Astrocyte (in vitro differentiated cells and primary cell): ENCODE measurements around the gene BNIP5. TPM values are rescaled to one million over a fixed set of nuclear protein-coding genes. Genes with fewer than 3 reads are reported as not detected.

Experiments used
- DNase-seq: peaks from one replicate; pipeline ENCODE4 v3.0.0-alpha.2; 2010; ENCODE audit warnings: low read depth
- FAIRE-seq: peaks from 2 replicates; lab custom pipeline; 2011; peaks lifted over from hg19 to GRCh38; lab: Jason Lieb, UNC
- H2AFZ ChIP-seq: 2 replicates; pipeline ENCODE4 v1.6.0; 2012; ENCODE audit warnings: low read depth, low read length, inconsistent platforms
- H3K27ac ChIP-seq: 2 replicates; pipeline ENCODE4 v1.5.1; 2011; ENCODE audit warnings: low read depth, low read length, inconsistent platforms
- H3K27me3 ChIP-seq: 2 replicates; pipeline ENCODE4 v1.6.0; 2011; ENCODE audit warnings: low read length, inconsistent platforms; ENCODE audit not compliant: insufficient read depth
- H3K36me3 ChIP-seq: 2 replicates; pipeline ENCODE4 v1.5.1; 2011; ENCODE audit warnings: low read length, inconsistent platforms; ENCODE audit not compliant: insufficient read depth
- H3K4me1 ChIP-seq: 2 replicates; pipeline ENCODE4 v1.5.1; 2011; ENCODE audit warnings: low read length, inconsistent platforms; ENCODE audit not compliant: insufficient read depth
- H3K4me2 ChIP-seq: 2 replicates; pipeline ENCODE4 v1.6.0; 2012; ENCODE audit warnings: low read length, inconsistent platforms
- H3K4me3 ChIP-seq: 2 replicates; pipeline ENCODE4 v1.5.1; 2011; ENCODE audit warnings: low read depth, mild to moderate bottlenecking, low read length, inconsistent platforms; ENCODE audit not compliant: insufficient read depth
- H3K79me2 ChIP-seq: 2 replicates; pipeline ENCODE4 v1.6.0; 2012; ENCODE audit warnings: mild to moderate bottlenecking, low read length, inconsistent platforms; ENCODE audit not compliant: insufficient read depth
- H3K9ac ChIP-seq: 2 replicates; pipeline ENCODE4 v1.6.0; 2012; ENCODE audit warnings: mild to moderate bottlenecking, low read length, inconsistent platforms
- H3K9me3 ChIP-seq: 2 replicates; pipeline ENCODE4 v1.5.1; 2012; ENCODE audit warnings: low read depth, mild to moderate bottlenecking, low read length, inconsistent platforms; ENCODE audit not compliant: insufficient read depth
- H4K20me1 ChIP-seq: 2 replicates; pipeline ENCODE4 v1.6.0; 2012; ENCODE audit warnings: low read length, inconsistent platforms; ENCODE audit not compliant: insufficient read depth
- H3K27ac Mint-ChIP-seq: one replicate; pipeline ENCODE4 v1.8.0; 2021; ENCODE audit warnings: mild to moderate bottlenecking, mixed read lengths; ENCODE audit not compliant: unreplicated experiment
- H3K27me3 Mint-ChIP-seq: one replicate; pipeline ENCODE4 v1.8.0; 2021; ENCODE audit warnings: low read depth, mixed read lengths; ENCODE audit not compliant: unreplicated experiment
- H3K36me3 Mint-ChIP-seq: one replicate; pipeline ENCODE4 v1.8.0; 2021; ENCODE audit warnings: low read depth, mixed read lengths; ENCODE audit not compliant: unreplicated experiment
- H3K4me1 Mint-ChIP-seq: one replicate; pipeline ENCODE4 v1.8.0; 2021; ENCODE audit warnings: low read depth, mixed read lengths; ENCODE audit not compliant: unreplicated experiment
- H3K4me3 Mint-ChIP-seq: one replicate; pipeline ENCODE4 v1.8.0; 2021; ENCODE audit warnings: mild to moderate bottlenecking, moderate library complexity, mixed read lengths; ENCODE audit not compliant: unreplicated experiment
- H3K9me3 Mint-ChIP-seq: one replicate; pipeline ENCODE4 v1.8.0; 2021; ENCODE audit warnings: mild to moderate bottlenecking, mixed read lengths; ENCODE audit not compliant: unreplicated experiment
- CTCF ChIP-seq: IDR thresholded peaks from 2 replicates; pipeline ENCODE4 v1.5.1; 2011; ENCODE audit warnings: low read depth, mild to moderate bottlenecking, inconsistent platforms, low read length, moderate library complexity; ENCODE audit not compliant: insufficient read depth
- EZH2 ChIP-seq: IDR thresholded peaks from 2 replicates; pipeline ENCODE4 v1.6.1; 2012; ENCODE audit warnings: mild to moderate bottlenecking, low read length, inconsistent platforms; ENCODE audit not compliant: insufficient read depth
- total RNA-seq: library from RNA; stranded (reverse); gene quantifications from 2 replicates; pipeline ENCODE4 v1.2.1, GENCODE V29; 2021

Gene BNIP5
- total RNA-seq, 1 donor from 2014 or later: not detected

GRCh38 chr6:36329798-36330291 is 6.8 kb downstream of the BNIP5 start:
- Mint-ChIP-seq H3K9me3 (peaks cover 6% of the 10 kb centered on the region), H3K27me3 (peaks cover 28% of the 10 kb centered on the region), H3K27ac (no peak overlapping the region), H3K4me1 (peaks cover 17% of the 10 kb centered on the region), H3K36me3 (no peaks in the 10 kb centered on the region), H3K4me3 (no peak overlapping the region)
- TF ChIP-seq CTCF (no peak), EZH2 (no peak)
- no peak overlapping the region for H2AFZ ChIP-seq
- no peak overlapping the region for H3K4me2 ChIP-seq
- H3K27ac ChIP-seq: no peak overlapping the region
- no peaks in the 10 kb centered on the region for H3K79me2 ChIP-seq
- H3K4me1 ChIP-seq: no peaks in the 10 kb centered on the region
- no peak for FAIRE-seq
- H3K4me3 ChIP-seq: no peak overlapping the region
- peaks cover 68% of the 10 kb centered on the region for H3K27me3 ChIP-seq
- no peaks in the 10 kb centered on the region for H3K9me3 ChIP-seq
- H3K9ac ChIP-seq: no peak overlapping the region
- no peaks in the 10 kb centered on the region for H3K36me3 ChIP-seq
- no peak for DNase-seq
- no peaks in the 10 kb centered on the region for H4K20me1 ChIP-seq

- DNase-seq (no peak), FAIRE-seq (no peak)
- Histone ChIP-seq H3K27me3 (peaks cover 56% of the 10 kb centered on the region), H3K27ac (no peak overlapping the region), H3K36me3 (no peaks in the 10 kb centered on the region), H4K20me1 (no peaks in the 10 kb centered on the region), H3K79me2 (no peaks in the 10 kb centered on the region), H3K4me2 (no peak overlapping the region), H3K4me1 (no peaks in the 10 kb centered on the region), H2AFZ (no peak overlapping the region), H3K4me3 (no peak overlapping the region), H3K9ac (no peak overlapping the region), H3K9me3 (no peaks in the 10 kb centered on the region)
- Mint-ChIP-seq H3K36me3 (no peaks in the 10 kb centered on the region), H3K4me1 (peaks cover 6% of the 10 kb centered on the region), H3K27ac (no peak overlapping the region), H3K4me3 (no peak overlapping the region), H3K9me3 (peaks cover 6% of the 10 kb centered on the region), H3K27me3 (peaks cover 24% of the 10 kb centered on the region)
- TF ChIP-seq EZH2 (no peak), CTCF (no peak)
Observed at GRCh38 chr6:36328600-36328999, 8.1 kb downstream of the BNIP5 start.

- TF ChIP-seq CTCF (no peak), EZH2 (no peak)
- no peak overlapping the region for H3K4me2 ChIP-seq
- peaks cover 6% of the 10 kb centered on the region for H3K9me3 Mint-ChIP-seq
Observed at GRCh38 chr6:36327919-36328236, 8.8 kb downstream of the BNIP5 start.

More at GRCh38 chr6:36327919-36328236, 8.8 kb downstream of the BNIP5 start:
- H3K4me3 Mint-ChIP-seq: no peak overlapping the region
- no peaks in the 10 kb centered on the region for H3K36me3 ChIP-seq
- H3K27me3 ChIP-seq: peaks cover 48% of the 10 kb centered on the region
- H3K9ac ChIP-seq: no peak overlapping the region
- DNase-seq: no peak
- H3K9me3 ChIP-seq: no peaks in the 10 kb centered on the region
- peaks cover 27% of the 10 kb centered on the region for H3K27me3 Mint-ChIP-seq
- no peaks in the 10 kb centered on the region for H3K79me2 ChIP-seq
- no peaks in the 10 kb centered on the region for H3K36me3 Mint-ChIP-seq
- H3K27ac Mint-ChIP-seq: no peak overlapping the region
- H3K27ac ChIP-seq: no peak overlapping the region
- H4K20me1 ChIP-seq: no peaks in the 10 kb centered on the region
- FAIRE-seq: no peak
- H3K4me1 Mint-ChIP-seq: peaks cover 3% of the 10 kb centered on the region
- H3K4me1 ChIP-seq: no peaks in the 10 kb centered on the region
- H2AFZ ChIP-seq: no peak overlapping the region
- no peak overlapping the region for H3K4me3 ChIP-seq
